GM21576 (cell line): ENCODE results near the gene KRTAP19-8.

Source experiments
- ATAC-seq: cut with Tn5 transposase; IDR thresholded peaks from one replicate; pipeline ENCODE4 v1.9.1; 2021; ENCODE audit warnings: mild to moderate bottlenecking, moderate library complexity; ENCODE audit not compliant: unreplicated experiment

KRTAP19-8 gene

GRCh38 chr21:31012133-31013089 is 25.9 kb downstream of the KRTAP19-8 start:
- no peak for ATAC-seq

- no peak for ATAC-seq
Measured at GRCh38 chr21:31011412-31011811, 26.9 kb downstream of the KRTAP19-8 start.

- no peak for ATAC-seq
Measured at GRCh38 chr21:31008355-31008754, 29.9 kb downstream of the KRTAP19-8 start.

- ATAC-seq = no peak
Measured at GRCh38 chr21:31005019-31005418, 33.3 kb downstream of the KRTAP19-8 start.

GRCh38 chr21:31003471-31003870 is 34.8 kb downstream of the KRTAP19-8 start:
- ATAC-seq = no peak

GRCh38 chr21:30997541-30997940 is 40.7 kb downstream of the KRTAP19-8 start:
- ATAC-seq = no peak

GRCh38 chr21:30996728-30997127 is 41.5 kb downstream of the KRTAP19-8 start:
- ATAC-seq = no peak

DNA sequence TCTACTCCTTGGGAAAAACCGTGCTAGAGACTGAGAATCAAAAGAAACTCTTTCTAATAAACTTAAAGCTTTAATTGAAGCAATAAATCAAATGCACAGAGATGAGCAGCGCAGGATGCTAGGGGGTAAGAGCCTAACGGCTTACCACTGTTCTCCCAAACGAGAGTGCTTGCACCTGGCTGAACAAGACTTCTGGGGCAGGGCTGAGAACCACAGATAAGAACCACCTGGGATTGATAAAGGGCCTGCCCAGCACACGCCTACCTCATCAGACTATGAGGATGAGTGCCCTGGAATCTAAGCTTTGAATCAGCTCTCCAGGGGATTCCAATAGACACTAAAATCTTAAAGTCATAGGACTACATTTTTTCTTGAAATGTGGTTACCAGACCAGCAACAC is 43.3 kb downstream of the KRTAP19-8 start:
- ATAC-seq = no peak

- ATAC-seq = no peak
Measured at GRCh38 chr21:30990514-30991262, 47.6 kb downstream of the KRTAP19-8 start.

- ATAC-seq = no peak
Measured at GRCh38 chr21:30988706-30989105, 49.6 kb downstream of the KRTAP19-8 start.
